K562 (cell line): ENCODE results near the gene ADAM15. TPM values are rescaled to one million over a fixed set of nuclear protein-coding genes. Genes with fewer than 3 reads are reported as not detected.

ENCODE experiments used
- ATAC-seq: fragments of 200-7000 bp; cut with Tn5 transposase; 3 replicates; pipeline ENCODE4 v1.9.1; 2020; ENCODE audit warnings: moderate library complexity
- BruUV-seq: library from RNA; stranded (reverse); fragments of 400-500 nt; replicated peaks from 2 replicates; lab custom pipeline; 2021; lab: Mats Ljungman, UMichigan
- CTCF ChIA-PET: fragments of 300-600 bp; formaldehyde crosslinking; extraction: SDS; loops from one replicate; lab custom pipeline; 2021; ENCODE audit warnings: low intra/inter-chr PET ratio; lab: Yijun Ruan, JAX
- POLR2A ChIA-PET: fragments of 300-600, 350-650 bp; sonication (Branson Sonifier 250); formaldehyde crosslinking; extraction: SDS; loops from one replicate; lab custom pipeline; 2021; ENCODE audit warnings: antibody characterized with exemption, inconsistent platforms; lab: Yijun Ruan, JAX
- DNase-seq, 4 experiments: peaks; one replicate each; pipeline versions ENCODE4 v3.0.0 to v3.0.0-alpha.2; 2011 to 2018; ENCODE audit warnings: low spot score in 3 of 4, mixed read lengths in 3 of 4; ENCODE audit errors: extremely low read depth in 1 of 4
- FAIRE-seq: peaks from 2 replicates; lab custom pipeline; 2011; peaks lifted over from hg19 to GRCh38; lab: Jason Lieb, UNC
- H2AFZ ChIP-seq: 2 replicates; pipeline ENCODE4 v1.6.0; 2011; ENCODE audit warnings: low read depth, low read length, control low read depth, inconsistent platforms
- H3K27ac ChIP-seq: fragments of 200-600 bp; 3 replicates; pipeline ENCODE4 v1.8.0; 2011; ENCODE audit warnings: low read depth, mild to moderate bottlenecking, control low read depth, inconsistent platforms, low read length, moderate library complexity, mixed read lengths; ENCODE audit errors: extremely low read depth
- H3K27me3 ChIP-seq, 2 experiments: fragments of 300-600 bp in 1 of 2; 2 replicates in 1 of 2; 3 replicates in 1 of 2; pipeline versions ENCODE4 v1.6.0 to v1.8.0; 2011; ENCODE audit warnings: inconsistent platforms in 2 of 2, low read length in 2 of 2, mild to moderate bottlenecking in 1 of 2, mixed read lengths in 1 of 2, moderate library complexity in 1 of 2; ENCODE audit not compliant: control insufficient read depth in 2 of 2, insufficient read depth in 2 of 2
- H3K36me3 ChIP-seq: fragments of 300-600 bp; 3 replicates; pipeline ENCODE4 v1.8.0; 2011; ENCODE audit warnings: mild to moderate bottlenecking, low read length, inconsistent platforms; ENCODE audit not compliant: control insufficient read depth, insufficient read depth
- H3K4me1 ChIP-seq, 2 experiments: fragments of 200-600 bp in 1 of 2; replicated peaks in 1 of 2; 2 replicates in 1 of 2; 3 replicates in 1 of 2; pipeline versions ENCODE4 v1.5.1 to v1.8.0; 2011; ENCODE audit warnings: inconsistent platforms in 2 of 2, low read length in 2 of 2, mild to moderate bottlenecking in 1 of 2, mixed read lengths in 1 of 2, moderate library complexity in 1 of 2; ENCODE audit not compliant: control insufficient read depth in 2 of 2, insufficient read depth in 2 of 2
- H3K4me2 ChIP-seq: 2 replicates; pipeline ENCODE4 v1.6.1; 2011; ENCODE audit warnings: low read length, control low read depth, inconsistent platforms, mixed read lengths; ENCODE audit not compliant: insufficient read depth
- H3K4me3 ChIP-seq: fragments of 200-600 bp; sonication (generic), shearing (Covaris generic); 2 replicates; pipeline ENCODE4 v1.5.1; 2016; ENCODE audit warnings: control low read depth, inconsistent platforms
- H3K79me2 ChIP-seq: fragments of 200-600 bp; 3 replicates; pipeline ENCODE4 v1.8.0; 2011; ENCODE audit warnings: low read length, inconsistent platforms; ENCODE audit not compliant: control insufficient read depth, insufficient read depth
- H3K9ac ChIP-seq, 2 experiments: 2 replicates each; pipeline versions ENCODE4 v1.6.0 to v1.6.1; 2011; ENCODE audit warnings: low read depth in 2 of 2, low read length in 2 of 2, control low read depth in 1 of 2, inconsistent platforms in 1 of 2, mild to moderate bottlenecking in 1 of 2, mixed read lengths in 1 of 2; ENCODE audit not compliant: insufficient read depth in 1 of 2
- H3K9me1 ChIP-seq: one replicate; pipeline ENCODE4 v1.6.0; 2011; ENCODE audit warnings: inconsistent platforms, mild to moderate bottlenecking, low read length, moderate library complexity; ENCODE audit not compliant: control insufficient read depth, insufficient read depth
- H3K9me3 ChIP-seq: replicated peaks from 2 replicates; pipeline ENCODE4 v1.5.1; 2011; ENCODE audit warnings: low read depth, low read length, inconsistent platforms; ENCODE audit not compliant: control insufficient read depth, insufficient read depth
- H4K20me1 ChIP-seq: replicated peaks from 2 replicates; pipeline ENCODE4 v1.6.1; 2011; ENCODE audit warnings: low read length, inconsistent platforms, mixed read lengths; ENCODE audit not compliant: control insufficient read depth, insufficient read depth
- CC2D1A ChIP-seq: fragments of 450-650 bp; IDR thresholded peaks from 2 replicates; pipeline ENCODE4 v1.6.1; 2017; ENCODE audit warnings: mild to moderate bottlenecking
- CREB3 ChIP-seq: fragments of 450-650 bp; conservative IDR thresholded peaks from 2 replicates; pipeline ENCODE4 v1.6.1; 2016; ENCODE audit warnings: missing genetic modification characterization, low read depth, mild to moderate bottlenecking, missing compliant biosample characterization, moderate library complexity
- EP400 ChIP-seq: fragments of 450-650 bp; IDR thresholded peaks from 2 replicates; pipeline ENCODE4 v1.6.1; 2017; ENCODE audit warnings: antibody characterized with exemption, mild to moderate bottlenecking, moderate library complexity
- HIVEP1 ChIP-seq: fragments of 250-450 bp; sonication (Bioruptor Pico); IDR thresholded peaks from 2 replicates; pipeline ENCODE4 v1.4.0; 2020; ENCODE audit warnings: mild to moderate bottlenecking
- IRF9 ChIP-seq: fragments of 450-650 bp; IDR thresholded peaks from 2 replicates; pipeline ENCODE4 v1.6.1; 2016; ENCODE audit warnings: missing biosample characterization, missing genetic modification characterization
- KDM2B ChIP-seq: fragments of 250-450 bp; sonication (Bioruptor Pico); IDR thresholded peaks from 2 replicates; pipeline ENCODE4 v1.8.0; 2021; ENCODE audit warnings: mild to moderate bottlenecking, moderate library complexity
- L3MBTL2 ChIP-seq: fragments of 450-650 bp; IDR thresholded peaks from 2 replicates; pipeline ENCODE4 v1.6.1; 2016; ENCODE audit warnings: mild to moderate bottlenecking, moderate library complexity
- PCBP1 ChIP-seq: fragments of 200-400 bp; formaldehyde crosslinking; IDR thresholded peaks from 2 replicates; pipeline ENCODE4 v1.6.1; 2018; ENCODE audit warnings: mild to moderate bottlenecking, low read depth, low read length; ENCODE audit not compliant: poor library complexity, severe bottlenecking
- RCOR1 ChIP-seq, 2 experiments: IDR thresholded peaks; 2 replicates each; pipeline ENCODE4 v1.6.1; 2012; ENCODE audit warnings: low read depth in 2 of 2, low read length in 2 of 2, borderline replicate concordance in 1 of 2, improper control_type of control experiment in 1 of 2
- SMAD1 ChIP-seq: fragments of 150-350 bp; IDR thresholded peaks from 2 replicates; pipeline ENCODE4 v1.6.1; 2014; ENCODE audit warnings: low read length, low read depth; ENCODE audit not compliant: partially characterized antibody
- XRCC4 ChIP-seq: IDR thresholded peaks from one replicate; pipeline ENCODE4 v1.6.1; 2011; ENCODE audit not compliant: insufficient read depth, insufficient read length; ENCODE audit errors: extremely low read depth
- ZNF740 ChIP-seq, 3 experiments: fragments of 200-800 bp in 1 of 3; sonication (Bioruptor generic) in 1 of 3; sonication (generic) in 1 of 3; formaldehyde crosslinking in 1 of 3; IDR thresholded peaks; 2 replicates each; pipeline versions ENCODE4 v1.6.1 to v1.8.0; 2016 to 2022; ENCODE audit warnings: mild to moderate bottlenecking in 2 of 3, missing compliant biosample characterization in 2 of 3, missing genetic modification characterization in 2 of 3, missing genetic modification reagents in 1 of 3
- ZNF75A ChIP-seq: fragments of 450-650 bp; formaldehyde crosslinking; IDR thresholded peaks from 2 replicates; pipeline ENCODE4 v1.4.0; 2020; ENCODE audit warnings: mild to moderate bottlenecking
- ZNF778 ChIP-seq: fragments of 450-650 bp; formaldehyde crosslinking; IDR thresholded peaks from 2 replicates; pipeline ENCODE4 v1.4.0; 2020; ENCODE audit warnings: mild to moderate bottlenecking, moderate library complexity
- WGBS: fragments of 100-300 bp; shearing (Covaris generic); methylation state at CpG from one replicate; pipeline ENCODE4 v1.1.6; 2016; ENCODE audit warnings: low coverage, mixed read lengths; ENCODE audit not compliant: insufficient coverage; ENCODE audit errors: missing lambda C conversion rate; 5-methylcytosine and 5-hydroxymethylcytosine counted together
- in situ Hi-C: fragments of 300-500 bp; cut with MboI; formaldehyde crosslinking; loops from 4 replicates; pipeline ENCODE4 v1.15.0; 2018; ENCODE audit warnings: inconsistent platforms, mixed read lengths
- intact Hi-C: fragments of 100-400 bp; cut with micrococcal nuclease; formaldehyde crosslinking; loops from 2 replicates; pipeline ENCODE4 v1.14.2; 2022
- polyA plus RNA-seq, 8 experiments: library from polyadenylated mRNA; depleted of rRNA in 4 of 8; stranded (reverse) in 5 of 8; unstranded in 3 of 8; fragments of >200 nt; fragmentation: Nextera tagmentation in 2 of 8; fragmentation: Illumina TruSeq in 1 of 8; extraction: Ambion mirVana in 2 of 8; extraction: Trizol in 1 of 8; gene quantifications; 2 replicates each; pipeline versions ENCODE4 v1.2.1 to v1.2.3, GENCODE V29; 2011 to 2014; ENCODE audit warnings: inconsistent platforms in 1 of 8, missing spikeins in 1 of 8
- total RNA-seq, 7 experiments: library from RNA; depleted of rRNA in 6 of 7; stranded (reverse); fragments of >200 nt in 6 of 7; fragmentation: Illumina TruSeq in 2 of 7; extraction: Trizol in 2 of 7; gene quantifications; 2 replicates each; pipeline versions ENCODE4 v1.2.1 to v1.2.3, GENCODE V29; 2011 to 2021; ENCODE audit warnings: low replicate concordance in 1 of 7
- TF ChIP-seq, protein P1 (sequence below): sonication (generic); formaldehyde crosslinking; IDR thresholded peaks from 2 replicates; pipeline ENCODE4 v1.8.1; 2023; ENCODE audit warnings: mild to moderate bottlenecking, missing genetic modification reagents

Gene ADAM15
- total and polyA plus RNA-seq, 9 of the 15 experiments (the other 6 are each of a cell fraction or from before 2014, with no cell fraction given): 0.69 to 72.3 (median 32.8) TPM

- no peaks in the 10 kb centered on the region for H3K36me3 ChIP-seq
- DNase-seq (no peak), FAIRE-seq (no peak), ATAC-seq (no peak)
- 17% methylated on average over 11 of the region's 12 CpGs for WGBS
- H4K20me1 ChIP-seq: no peaks in the 10 kb centered on the region
- no peak overlapping the region for H2AFZ ChIP-seq
- H3K4me1 ChIP-seq: peaks cover 12 to 13% of the 10 kb centered on the region in 2 experiments; a peak in 4 of 5 replicates
- in situ Hi-C loops (no loop called here), intact Hi-C loops (no loop called here)
- no peaks in the 10 kb centered on the region for H3K9me3 ChIP-seq
- ChIA-PET CTCF (no interaction called here), POLR2A (interaction anchor here (1.0 to 1.6 kb wide), 4 partner anchors 8 to 86 kb away, joined by 3 to 6 read pairs (median 4); no protein-coding TSS in a partner anchor)
- H3K4me3 ChIP-seq: no peak overlapping the region
- no peaks in the 10 kb centered on the region for H3K9me1 ChIP-seq
- H3K79me2 ChIP-seq: no peaks in the 10 kb centered on the region
- no peak overlapping the region for H3K4me2 ChIP-seq
- no TSS peak for BruUV-seq
- no peak overlapping the region for H3K9ac ChIP-seq
- no peaks in the 10 kb centered on the region for H3K27me3 ChIP-seq
- no peak overlapping the region for H3K27ac ChIP-seq
- TF ChIP-seq EP400: no peak
- TF ChIP-seq CC2D1A: no peak
- no peak for TF ChIP-seq IRF9
- no peak for TF ChIP-seq L3MBTL2
- TF ChIP-seq PCBP1: no peak
- TF ChIP-seq HIVEP1 (CRISPR knock-in tag): no peak
- no peak for TF ChIP-seq SMAD1
- no peak for TF ChIP-seq ZNF740 (CRISPR knock-in tag; IDR thresholded peaks at IDR 0.05)
- TF ChIP-seq ZNF740 (tag; IDR thresholded peaks at IDR 0.05): no peak
- no peak for TF ChIP-seq ZNF75A (CRISPR knock-in tag)
- TF ChIP-seq RCOR1 (IDR thresholded peaks at IDR 0.05; ENCODE audit: borderline replicate concordance in 1 of 2, low read depth in 2 of 2, low read length in 2 of 2): no peak
- TF ChIP-seq ZNF778: no peak
- TF ChIP-seq XRCC4: no peak
- TF ChIP-seq, protein P1, sequence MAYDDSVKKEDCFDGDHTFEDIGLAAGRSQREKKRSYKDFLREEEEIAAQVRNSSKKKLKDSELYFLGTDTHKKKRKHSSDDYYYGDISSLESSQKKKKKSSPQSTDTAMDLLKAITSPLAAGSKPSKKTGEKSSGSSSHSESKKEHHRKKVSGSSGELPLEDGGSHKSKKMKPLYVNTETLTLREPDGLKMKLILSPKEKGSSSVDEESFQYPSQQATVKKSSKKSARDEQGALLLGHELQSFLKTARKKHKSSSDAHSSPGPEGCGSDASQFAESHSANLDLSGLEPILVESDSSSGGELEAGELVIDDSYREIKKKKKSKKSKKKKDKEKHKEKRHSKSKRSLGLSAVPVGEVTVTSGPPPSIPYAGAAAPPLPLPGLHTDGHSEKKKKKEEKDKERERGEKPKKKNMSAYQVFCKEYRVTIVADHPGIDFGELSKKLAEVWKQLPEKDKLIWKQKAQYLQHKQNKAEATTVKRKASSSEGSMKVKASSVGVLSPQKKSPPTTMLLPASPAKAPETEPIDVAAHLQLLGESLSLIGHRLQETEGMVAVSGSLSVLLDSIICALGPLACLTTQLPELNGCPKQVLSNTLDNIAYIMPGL (CRISPR knock-in tag): no peak
- no peak for TF ChIP-seq CREB3
- TF ChIP-seq KDM2B: no peak
Observed at GRCh38 chr1:155107309-155108264, 56.5 kb downstream of the ADAM15 start.
